ENCODE results near the gene MRPL3. TPM values are rescaled to one million over a fixed set of nuclear protein-coding genes. Genes with fewer than 3 reads are reported as not detected.

MRPL3 gene
- total RNA-seq, 1 experiment from 2014 or later: 233 TPM

DNA sequence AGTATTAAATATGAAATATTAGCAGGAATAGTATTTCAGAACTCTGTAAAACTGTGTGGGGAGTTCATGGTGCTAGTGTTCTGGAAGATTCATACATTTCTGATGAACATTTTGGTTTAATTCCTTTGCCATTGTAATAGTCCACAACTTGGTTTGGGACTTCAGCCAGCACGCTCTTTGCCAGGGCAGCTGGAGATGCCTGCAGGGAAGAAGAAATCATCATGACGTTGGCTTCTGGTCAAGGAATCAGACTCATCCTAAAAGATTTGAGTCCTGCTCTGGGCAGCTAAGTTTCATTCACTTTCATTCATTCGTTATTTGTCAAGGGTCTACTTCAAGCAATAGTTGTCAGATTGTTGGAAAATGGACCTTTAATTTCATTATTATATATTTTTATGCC is 32.4 kb upstream of the MRPL3 start:
- Histone ChIP-seq H3K27me3 (ENCODE audit: low read length) (no peaks in the 10 kb centered on the region), H3K9me3 (ENCODE audit: low read length) (no peaks in the 10 kb centered on the region), H3K27ac (ENCODE audit: low read length) (peak overlapping the region; percentile 95), H2AFZ (ENCODE audit: low read length) (no peak overlapping the region), H4K20me1 (ENCODE audit: low read length) (no peaks in the 10 kb centered on the region), H3K9ac (ENCODE audit: low read length) (peak overlapping the region; percentile 75), H3K4me3 (ENCODE audit: low read length) (no peak overlapping the region; the same call in 1 of the 2 replicates), H3K4me2 (ENCODE audit: low read length) (peak overlapping the region; percentile 70), H3K9me2 (replicated peaks; ENCODE audit: low read length) (no peaks in the 10 kb centered on the region), H3K79me2 (ENCODE audit: low read length) (no peaks in the 10 kb centered on the region), H3F3A (ENCODE audit: low read length, unreplicated experiment) (no peaks in the 10 kb centered on the region), H3K4me1 (ENCODE audit: insufficient read depth, low read length) (peaks cover 20% of the 10 kb centered on the region), H3K36me3 (ENCODE audit: low read depth, low read length) (no peaks in the 10 kb centered on the region)
- ChIA-PET CTCF (interaction anchor here (0.9 kb wide), 1 partner anchor 8 kb away, joined by 3 read pairs; no protein-coding TSS in a partner anchor), POLR2A (ENCODE audit: unreplicated experiment) (no interaction called here)
- TF ChIP-seq EZH2 (IDR thresholded peaks at IDR 0.05; ENCODE audit: low read length, unreplicated experiment): no peak
- TF ChIP-seq, protein P1, sequence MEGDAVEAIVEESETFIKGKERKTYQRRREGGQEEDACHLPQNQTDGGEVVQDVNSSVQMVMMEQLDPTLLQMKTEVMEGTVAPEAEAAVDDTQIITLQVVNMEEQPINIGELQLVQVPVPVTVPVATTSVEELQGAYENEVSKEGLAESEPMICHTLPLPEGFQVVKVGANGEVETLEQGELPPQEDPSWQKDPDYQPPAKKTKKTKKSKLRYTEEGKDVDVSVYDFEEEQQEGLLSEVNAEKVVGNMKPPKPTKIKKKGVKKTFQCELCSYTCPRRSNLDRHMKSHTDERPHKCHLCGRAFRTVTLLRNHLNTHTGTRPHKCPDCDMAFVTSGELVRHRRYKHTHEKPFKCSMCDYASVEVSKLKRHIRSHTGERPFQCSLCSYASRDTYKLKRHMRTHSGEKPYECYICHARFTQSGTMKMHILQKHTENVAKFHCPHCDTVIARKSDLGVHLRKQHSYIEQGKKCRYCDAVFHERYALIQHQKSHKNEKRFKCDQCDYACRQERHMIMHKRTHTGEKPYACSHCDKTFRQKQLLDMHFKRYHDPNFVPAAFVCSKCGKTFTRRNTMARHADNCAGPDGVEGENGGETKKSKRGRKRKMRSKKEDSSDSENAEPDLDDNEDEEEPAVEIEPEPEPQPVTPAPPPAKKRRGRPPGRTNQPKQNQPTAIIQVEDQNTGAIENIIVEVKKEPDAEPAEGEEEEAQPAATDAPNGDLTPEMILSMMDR (conservative IDR thresholded peaks at IDR 0.05; ENCODE audit: low read depth, low read length): no peak
- TF ChIP-seq EZH2phosphoT487 (IDR thresholded peaks at IDR 0.05; ENCODE audit: borderline replicate concordance, low read length): no peak
- intact Hi-C loops (cut with micrococcal nuclease): no loop called here
- DNase-seq (peak; percentile 78), ATAC-seq (peak; percentile 62)
- BruUV-seq (replicated peaks): no TSS peak

DNA sequence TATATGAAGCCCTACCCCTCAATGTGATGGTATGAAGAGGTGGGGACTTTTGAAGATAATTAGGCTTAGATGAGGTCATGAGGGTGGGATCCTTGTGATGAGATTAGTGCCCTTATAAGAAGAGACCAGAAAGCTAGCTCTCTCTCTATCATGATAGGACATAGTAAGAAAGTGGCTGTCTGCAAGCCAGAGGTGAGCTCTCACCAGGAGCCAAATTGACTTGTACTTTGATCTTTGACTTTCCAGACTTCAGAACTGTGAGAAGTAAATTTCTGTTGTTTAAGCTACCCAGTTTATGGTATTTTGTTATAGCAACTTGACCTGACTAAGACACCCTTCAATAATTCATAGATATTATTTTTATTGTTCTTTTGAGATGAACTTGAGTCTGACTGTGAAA is 29.9 kb upstream of the MRPL3 start:
- Histone ChIP-seq H3K9me3 (ENCODE audit: low read length) (no peaks in the 10 kb centered on the region), H3K4me2 (ENCODE audit: low read length) (no peak overlapping the region), H3K79me2 (ENCODE audit: low read length) (no peaks in the 10 kb centered on the region), H2AFZ (ENCODE audit: low read length) (no peak overlapping the region), H3K27me3 (ENCODE audit: low read length) (no peaks in the 10 kb centered on the region), H3K27ac (ENCODE audit: low read length) (no peak overlapping the region), H3K4me1 (ENCODE audit: insufficient read depth, low read length) (peaks cover 20% of the 10 kb centered on the region), H3F3A (ENCODE audit: low read length, unreplicated experiment) (no peaks in the 10 kb centered on the region), H3K9me2 (replicated peaks; ENCODE audit: low read length) (no peaks in the 10 kb centered on the region), H3K36me3 (ENCODE audit: low read depth, low read length) (no peaks in the 10 kb centered on the region), H3K4me3 (ENCODE audit: low read length) (no peak overlapping the region), H3K9ac (ENCODE audit: low read length) (no peak overlapping the region), H4K20me1 (ENCODE audit: low read length) (no peaks in the 10 kb centered on the region)
- ATAC-seq: no peak
- intact Hi-C loops (cut with micrococcal nuclease): loop anchor here (5.0 kb wide), 1 partner anchor 60 kb away; no protein-coding TSS in a partner anchor
- TF ChIP-seq, protein P1 (conservative IDR thresholded peaks at IDR 0.05; ENCODE audit: low read depth, low read length): no peak
- TF ChIP-seq EZH2phosphoT487 (IDR thresholded peaks at IDR 0.05; ENCODE audit: borderline replicate concordance, low read length) (no peak), EZH2 (IDR thresholded peaks at IDR 0.05; ENCODE audit: low read length, unreplicated experiment) (no peak)
- BruUV-seq (replicated peaks): no TSS peak
- POLR2A ChIA-PET (ENCODE audit: unreplicated experiment): no interaction called here
- DNase-seq: no peak
- CTCF ChIA-PET: no interaction called here

DNA sequence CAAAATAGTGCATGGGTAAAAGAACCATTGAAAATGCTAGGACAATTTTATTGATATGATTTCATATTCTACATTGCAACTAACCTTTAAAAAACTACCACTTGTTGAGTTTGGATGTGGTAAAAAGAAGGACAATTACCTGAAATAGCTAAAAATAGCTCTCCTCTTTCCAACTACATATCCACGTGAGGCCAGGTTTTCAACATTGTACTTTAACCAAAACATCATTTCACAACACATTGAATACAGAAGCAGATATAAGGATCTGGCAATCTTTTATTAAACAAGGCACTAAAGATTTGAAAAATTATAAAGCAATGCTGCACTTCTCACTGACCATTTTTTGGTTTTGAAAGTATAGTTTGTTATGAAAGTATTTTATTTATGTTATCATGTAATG is 28.1 kb upstream of the MRPL3 start:
- no peaks in the 10 kb centered on the region for H3K9me3 ChIP-seq (ENCODE audit: low read length)

More for the DNA sequence above, 28.1 kb upstream of the MRPL3 start:
- no peak for TF ChIP-seq EZH2 (IDR thresholded peaks at IDR 0.05; ENCODE audit: low read length, unreplicated experiment)
- no peak for TF ChIP-seq EZH2phosphoT487 (IDR thresholded peaks at IDR 0.05; ENCODE audit: borderline replicate concordance, low read length)
- TF ChIP-seq, protein P1 (conservative IDR thresholded peaks at IDR 0.05; ENCODE audit: low read depth, low read length): no peak
- Histone ChIP-seq H3K79me2 (ENCODE audit: low read length) (no peaks in the 10 kb centered on the region), H3F3A (ENCODE audit: low read length, unreplicated experiment) (no peaks in the 10 kb centered on the region), H3K36me3 (ENCODE audit: low read depth, low read length) (no peaks in the 10 kb centered on the region), H3K27ac (ENCODE audit: low read length) (no peak overlapping the region), H3K4me2 (ENCODE audit: low read length) (no peak overlapping the region), H2AFZ (ENCODE audit: low read length) (no peak overlapping the region), H3K4me1 (ENCODE audit: insufficient read depth, low read length) (peaks cover 14% of the 10 kb centered on the region), H3K27me3 (ENCODE audit: low read length) (no peaks in the 10 kb centered on the region), H4K20me1 (ENCODE audit: low read length) (no peaks in the 10 kb centered on the region), H3K9ac (ENCODE audit: low read length) (no peak overlapping the region), H3K9me2 (replicated peaks; ENCODE audit: low read length) (no peaks in the 10 kb centered on the region), H3K4me3 (ENCODE audit: low read length) (no peak overlapping the region)
- CTCF ChIA-PET: no interaction called here
- DNase-seq (no peak), ATAC-seq (no peak)
- no TSS peak for BruUV-seq (replicated peaks)
- POLR2A ChIA-PET (ENCODE audit: unreplicated experiment): no interaction called here
- intact Hi-C loops (cut with micrococcal nuclease): loop anchor here (5.0 kb wide), 1 partner anchor 61 kb away; no protein-coding TSS in a partner anchor
